NCI-H2107 treated with DMSO at 0.1 percent for 48 hours (cell line): ENCODE data around the gene PKNOX2.

Source experiments
- DNase-seq: peaks from one replicate; lab custom pipeline; 2025; ENCODE audit not compliant: unreplicated experiment; lab: John Stamatoyannopoulos, UW

Gene PKNOX2

GRCh38 chr11:125154378-125155099 lies 10.0 kb upstream of the PKNOX2 start:
- no peak for DNase-seq

- DNase-seq: no peak
These were observed 9.5 kb upstream of the PKNOX2 start for GRCh38 chr11:125155100-125155444.

GRCh38 chr11:125155767-125156166 lies 8.8 kb upstream of the PKNOX2 start:
- DNase-seq: no peak

GRCh38 chr11:125156346-125157117 lies 8.0 kb upstream of the PKNOX2 start:
- DNase-seq: no peak

GRCh38 chr11:125157118-125157733 lies 7.3 kb upstream of the PKNOX2 start:
- DNase-seq: no peak

- no peak for DNase-seq
These were observed 6.4 kb upstream of the PKNOX2 start for GRCh38 chr11:125157953-125158680.

GRCh38 chr11:125162743-125163142 lies 1.8 kb upstream of the PKNOX2 start:
- no peak for DNase-seq

- DNase-seq: no peak
These were observed 1.0 kb upstream of the PKNOX2 start for GRCh38 chr11:125163431-125164063.

- DNase-seq: no peak
These were observed 495 bp upstream of the PKNOX2 start for GRCh38 chr11:125164091-125164421.

- DNase-seq: no peak
These were observed 726 bp downstream of the PKNOX2 start for GRCh38 chr11:125165111-125165842.

- no peak for DNase-seq
These were observed 1.6 kb downstream of the PKNOX2 start for GRCh38 chr11:125165843-125166763.

GRCh38 chr11:125166764-125167291 lies 2.3 kb downstream of the PKNOX2 start:
- no peak for DNase-seq

GRCh38 chr11:125167292-125167953 lies 2.9 kb downstream of the PKNOX2 start:
- no peak for DNase-seq

GRCh38 chr11:125167954-125168835 lies 3.6 kb downstream of the PKNOX2 start:
- no peak for DNase-seq

GRCh38 chr11:125168918-125169456 lies 4.4 kb downstream of the PKNOX2 start:
- no peak for DNase-seq

GRCh38 chr11:125170001-125170509 lies 5.5 kb downstream of the PKNOX2 start:
- no peak for DNase-seq

GRCh38 chr11:125170510-125171031 lies 6.0 kb downstream of the PKNOX2 start:
- no peak for DNase-seq
